ENCODE results near the gene PKHD1. TPM values are rescaled to one million over a fixed set of nuclear protein-coding genes. Genes with fewer than 3 reads are reported as not detected.

Gene PKHD1
- total and polyA plus RNA-seq, 2 of the 13 experiments (the other 11 are each of a cell fraction or from before 2014, with no cell fraction given), result 0.01 to 0.13 TPM

DNA sequence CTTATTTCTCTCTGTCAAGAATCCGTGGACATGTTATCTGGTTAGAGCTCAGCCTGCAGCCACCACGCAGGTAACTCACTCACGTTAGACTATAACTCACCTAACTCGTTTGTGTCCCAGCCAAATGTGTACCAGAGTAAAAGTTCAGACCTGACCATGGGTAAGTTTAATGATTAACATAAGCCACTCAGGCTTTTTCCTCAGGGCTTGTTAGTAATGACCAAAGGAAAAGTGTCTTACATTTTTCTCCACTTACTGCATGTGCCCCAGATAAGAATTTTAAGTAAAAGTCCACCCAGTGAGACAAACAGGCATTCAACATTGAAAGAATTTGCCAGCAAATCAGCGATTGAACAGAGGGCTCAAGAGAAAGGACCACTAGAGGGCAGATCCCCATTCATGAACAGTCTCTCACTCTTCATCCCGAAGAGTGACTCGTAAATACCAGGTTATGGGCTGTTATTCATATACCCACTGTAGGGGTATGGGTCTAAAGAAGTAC is at the start of gene PKHD1 (continued):
- TF ChIP-seq, protein P1, sequence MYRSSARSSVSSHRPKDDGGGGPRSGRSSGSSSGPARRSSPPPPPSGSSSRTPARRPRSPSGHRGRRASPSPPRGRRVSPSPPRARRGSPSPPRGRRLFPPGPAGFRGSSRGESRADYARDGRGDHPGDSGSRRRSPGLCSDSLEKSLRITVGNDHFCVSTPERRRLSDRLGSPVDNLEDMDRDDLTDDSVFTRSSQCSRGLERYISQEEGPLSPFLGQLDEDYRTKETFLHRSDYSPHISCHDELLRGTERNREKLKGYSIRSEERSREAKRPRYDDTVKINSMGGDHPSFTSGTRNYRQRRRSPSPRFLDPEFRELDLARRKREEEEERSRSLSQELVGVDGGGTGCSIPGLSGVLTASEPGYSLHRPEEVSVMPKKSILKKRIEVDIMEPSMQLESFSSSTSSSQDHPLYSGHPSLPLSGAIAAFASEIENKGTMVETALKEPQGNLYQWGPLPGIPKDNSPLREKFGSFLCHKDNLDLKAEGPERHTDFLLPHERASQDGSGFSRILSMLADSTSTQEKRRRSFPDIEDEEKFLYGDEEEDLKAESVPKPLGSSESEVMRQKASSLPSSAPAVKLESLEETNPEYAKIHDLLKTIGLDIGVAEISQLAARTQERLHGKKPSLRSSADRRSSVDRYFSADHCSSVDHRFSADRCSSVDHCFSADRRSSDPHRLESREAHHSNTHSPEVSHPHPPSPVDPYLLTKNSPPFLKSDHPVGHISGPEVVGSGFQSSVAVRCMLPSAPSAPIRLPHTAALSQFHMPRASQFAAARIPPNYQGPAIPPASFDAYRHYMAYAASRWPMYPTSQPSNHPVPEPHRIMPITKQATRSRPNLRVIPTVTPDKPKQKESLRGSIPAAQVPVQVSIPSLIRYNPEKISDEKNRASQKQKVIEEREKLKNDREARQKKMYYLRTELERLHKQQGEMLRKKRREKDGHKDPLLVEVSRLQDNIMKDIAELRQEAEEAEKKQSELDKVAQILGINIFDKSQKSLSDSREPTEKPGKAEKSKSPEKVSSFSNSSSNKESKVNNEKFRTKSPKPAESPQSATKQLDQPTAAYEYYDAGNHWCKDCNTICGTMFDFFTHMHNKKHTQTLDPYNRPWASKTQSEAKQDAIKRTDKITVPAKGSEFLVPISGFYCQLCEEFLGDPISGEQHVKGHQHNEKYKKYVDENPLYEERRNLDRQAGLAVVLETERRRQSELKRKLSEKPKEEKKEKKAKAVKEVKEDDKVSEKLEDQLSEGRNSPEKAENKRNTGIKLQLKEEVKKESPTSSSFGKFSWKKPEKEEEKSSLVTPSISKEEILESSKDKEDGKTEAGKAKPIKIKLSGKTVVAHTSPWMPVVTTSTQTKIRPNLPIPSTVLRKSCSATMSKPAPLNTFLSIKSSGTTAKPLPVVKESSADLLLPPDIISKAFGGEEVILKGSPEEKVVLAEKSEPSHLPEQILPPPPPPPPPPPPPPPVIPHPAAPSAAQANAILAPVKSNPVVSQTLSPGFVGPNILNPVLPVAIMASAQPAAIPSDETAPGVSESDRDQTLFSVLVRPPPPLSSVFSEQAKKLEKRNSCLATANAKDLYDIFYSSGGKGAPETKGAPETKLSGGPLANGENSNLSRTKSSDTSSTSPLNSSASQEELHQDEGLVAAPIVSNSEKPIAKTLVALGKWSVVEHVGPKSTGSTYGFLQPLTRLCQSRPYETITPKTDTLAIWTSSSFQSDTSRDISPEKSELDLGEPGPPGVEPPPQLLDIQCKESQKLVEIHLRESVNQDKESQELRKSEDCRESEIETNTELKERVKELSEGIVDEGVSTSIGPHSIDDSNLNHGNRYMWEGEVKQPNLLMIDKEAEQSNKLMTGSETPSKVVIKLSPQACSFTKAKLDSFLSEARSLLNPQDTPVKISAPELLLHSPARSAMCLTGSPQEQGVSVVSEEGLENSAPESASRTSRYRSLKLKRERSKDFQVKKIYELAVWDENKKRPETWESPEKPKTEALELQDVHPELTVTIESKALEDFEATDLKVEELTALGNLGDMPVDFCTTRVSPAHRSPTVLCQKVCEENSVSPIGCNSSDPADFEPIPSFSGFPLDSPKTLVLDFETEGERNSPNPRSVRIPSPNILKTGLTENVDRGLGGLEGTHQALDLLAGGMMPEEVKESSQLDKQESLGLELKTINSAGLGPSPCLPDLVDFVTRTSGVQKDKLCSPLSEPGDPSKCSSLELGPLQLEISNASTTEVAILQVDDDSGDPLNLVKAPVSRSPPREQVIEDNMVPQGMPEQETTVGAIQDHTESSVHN (CRISPR knock-in tag; IDR thresholded peaks at IDR 0.05), result no peak
- no peak for TF ChIP-seq NFKB2 (CRISPR knock-in tag; IDR thresholded peaks at IDR 0.05; ENCODE audit: borderline replicate concordance)
- TF ChIP-seq ZNF790 (CRISPR knock-in tag; IDR thresholded peaks at IDR 0.05; ENCODE audit: borderline replicate concordance), result no peak
- TF ChIP-seq, protein P2, sequence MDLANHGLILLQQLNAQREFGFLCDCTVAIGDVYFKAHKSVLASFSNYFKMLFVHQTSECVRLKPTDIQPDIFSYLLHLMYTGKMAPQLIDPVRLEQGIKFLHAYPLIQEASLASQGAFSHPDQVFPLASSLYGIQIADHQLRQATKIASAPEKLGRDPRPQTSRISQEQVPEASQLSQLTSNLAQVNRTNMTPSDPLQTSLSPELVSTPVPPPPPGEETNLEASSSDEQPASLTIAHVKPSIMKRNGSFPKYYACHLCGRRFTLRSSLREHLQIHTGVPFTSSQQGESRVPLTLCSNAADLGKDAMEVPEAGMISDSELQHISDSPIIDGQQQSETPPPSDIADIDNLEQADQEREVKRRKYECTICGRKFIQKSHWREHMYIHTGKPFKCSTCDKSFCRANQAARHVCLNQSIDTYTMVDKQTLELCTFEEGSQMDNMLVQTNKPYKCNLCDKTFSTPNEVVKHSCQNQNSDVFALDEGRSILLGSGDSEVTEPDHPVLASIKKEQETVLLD (CRISPR knock-in tag; IDR thresholded peaks at IDR 0.05; ENCODE audit: low read depth), result no peak
- 0 out of 2 replicates have a peak, but pooled peaks have one; percentile 50 for TF ChIP-seq ZSCAN20 (CRISPR knock-in tag; IDR thresholded peaks at IDR 0.05; ENCODE audit: borderline replicate concordance)
- TF ChIP-seq, protein P3, sequence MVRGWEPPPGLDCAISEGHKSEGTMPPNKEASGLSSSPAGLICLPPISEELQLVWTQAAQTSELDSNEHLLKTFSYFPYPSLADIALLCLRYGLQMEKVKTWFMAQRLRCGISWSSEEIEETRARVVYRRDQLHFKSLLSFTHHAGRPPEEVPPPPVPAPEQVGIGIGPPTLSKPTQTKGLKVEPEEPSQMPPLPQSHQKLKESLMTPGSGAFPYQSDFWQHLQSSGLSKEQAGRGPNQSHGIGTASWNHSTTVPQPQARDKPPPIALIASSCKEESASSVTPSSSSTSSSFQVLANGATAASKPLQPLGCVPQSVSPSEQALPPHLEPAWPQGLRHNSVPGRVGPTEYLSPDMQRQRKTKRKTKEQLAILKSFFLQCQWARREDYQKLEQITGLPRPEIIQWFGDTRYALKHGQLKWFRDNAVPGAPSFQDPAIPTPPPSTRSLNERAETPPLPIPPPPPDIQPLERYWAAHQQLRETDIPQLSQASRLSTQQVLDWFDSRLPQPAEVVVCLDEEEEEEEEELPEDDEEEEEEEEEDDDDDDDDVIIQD (CRISPR knock-in tag; IDR thresholded peaks at IDR 0.05; ENCODE audit: low read depth), result no peak
- peak; percentile 64 for TF ChIP-seq XRCC5 (optimal IDR thresholded peaks at IDR 0.05; ENCODE audit: low read length)
- TF ChIP-seq ZNF558 (CRISPR knock-in tag; IDR thresholded peaks at IDR 0.05; ENCODE audit: borderline replicate concordance), result 0 out of 2 replicates have a peak, but pooled peaks have one; percentile 26
- TF ChIP-seq HNRNPUL1 (IDR thresholded peaks at IDR 0.05; ENCODE audit: low read depth, low read length), result 0 out of 2 replicates have a peak, but pooled peaks have one; percentile 51

Measured in HepG2 (cell line).